ENCODE measurements around the gene CDRT4.
A peak's percentile ranks its signal among the peaks of the same experiment; 100 is the strongest.
"Not testable (repeated sequence)": the region's sequence is repeated elsewhere in the genome, so short reads cannot be mapped to it uniquely, and the experiment has no call there.

Gene CDRT4

GRCh38 chr17:15467592-15467991 lies at the start of gene CDRT4:
Gene CDRT4, minus strand, starts transcription at chr17:15467621. Its CDS starts 27,383 bp downstream, at chr17:15440238.
- no peak for DNase-seq (ENCODE audit: low read depth in 2 of 2)

- DNase-seq (ENCODE audit: low read depth in 2 of 2): no peak
These were observed 48.7 kb upstream of the CDRT4 start for GRCh38 chr17:15516150-15516549.

GRCh38 chr17:15514469-15514868 lies 47.0 kb upstream of the CDRT4 start:
- no peak for DNase-seq (ENCODE audit: low read depth in 2 of 2)

GRCh38 chr17:15513856-15514459 lies 46.5 kb upstream of the CDRT4 start:
- DNase-seq (ENCODE audit: low read depth in 2 of 2): no peak

GRCh38 chr17:15513058-15513791 lies 45.8 kb upstream of the CDRT4 start:
- DNase-seq (ENCODE audit: low read depth in 2 of 2): no peak

- no peak for DNase-seq (ENCODE audit: low read depth in 2 of 2)
These were observed 44.8 kb upstream of the CDRT4 start for GRCh38 chr17:15512071-15512709.

GRCh38 chr17:15511142-15511541 lies 43.7 kb upstream of the CDRT4 start:
- DNase-seq (ENCODE audit: low read depth in 2 of 2): no peak

- DNase-seq (ENCODE audit: low read depth in 2 of 2): no peak
These were observed 42.9 kb upstream of the CDRT4 start for GRCh38 chr17:15510361-15510760.

- no peak for DNase-seq (ENCODE audit: low read depth in 2 of 2)
These were observed 41.7 kb upstream of the CDRT4 start for GRCh38 chr17:15509095-15509494.

GRCh38 chr17:15508466-15508865 lies 41.0 kb upstream of the CDRT4 start:
- DNase-seq (ENCODE audit: low read depth in 2 of 2): no peak

- no peak for DNase-seq (ENCODE audit: low read depth in 2 of 2)
These were observed 40.5 kb upstream of the CDRT4 start for GRCh38 chr17:15507896-15508295.

GRCh38 chr17:15507001-15507400 lies 39.6 kb upstream of the CDRT4 start:
- no peak for DNase-seq (ENCODE audit: low read depth in 2 of 2)

- DNase-seq (ENCODE audit: low read depth in 2 of 2): not testable (repeated sequence)
These were observed 38.3 kb upstream of the CDRT4 start for GRCh38 chr17:15505708-15506107.

- DNase-seq (ENCODE audit: low read depth in 2 of 2): no peak
These were observed 36.3 kb upstream of the CDRT4 start for GRCh38 chr17:15503731-15504130.

- DNase-seq (ENCODE audit: low read depth in 2 of 2): peak; percentile 41 to 70
These were observed 35.1 kb upstream of the CDRT4 start for GRCh38 chr17:15502369-15503112.

GRCh38 chr17:15501793-15502192 lies 34.4 kb upstream of the CDRT4 start:
- no peak for DNase-seq (ENCODE audit: low read depth in 2 of 2)

GRCh38 chr17:15501282-15501681 lies 33.9 kb upstream of the CDRT4 start:
- no peak for DNase-seq (ENCODE audit: low read depth in 2 of 2)

GRCh38 chr17:15498107-15498506 lies 30.7 kb upstream of the CDRT4 start:
- no peak for DNase-seq (ENCODE audit: low read depth in 2 of 2)

GRCh38 chr17:15496735-15497670 lies 29.6 kb upstream of the CDRT4 start:
- DNase-seq (ENCODE audit: low read depth in 2 of 2): no peak

GRCh38 chr17:15494821-15495220 lies 27.4 kb upstream of the CDRT4 start:
- DNase-seq (ENCODE audit: low read depth in 2 of 2): no peak

GRCh38 chr17:15493693-15494035 lies 26.2 kb upstream of the CDRT4 start:
- no peak for DNase-seq (ENCODE audit: low read depth in 2 of 2)
